Endothelial cell of umbilical vein (primary cell): ENCODE measurements around the gene SHISA9. TPM values are rescaled to one million over a fixed set of nuclear protein-coding genes. Genes with fewer than 3 reads are reported as not detected.

ENCODE experiments used
- BruUV-seq: library from RNA; stranded (reverse); fragments of 400-500 nt; replicated peaks from 2 replicates; lab custom pipeline; 2021; lab: Mats Ljungman, UMichigan
- CTCF ChIA-PET: fragments of 300-600, 350-600 bp; sonication (Branson Sonifier 250); formaldehyde crosslinking; loops from one replicate; lab custom pipeline; 2021; ENCODE audit warnings: antibody characterized with exemption, inconsistent platforms; lab: Charles Lee
- POLR2A ChIA-PET: fragments of 300-600, 350-600 bp; sonication (Branson Sonifier 250); formaldehyde crosslinking; loops from one replicate; lab custom pipeline; 2021; ENCODE audit warnings: antibody characterized with exemption, inconsistent platforms; lab: Charles Lee
- DNase-seq: peaks from one replicate; pipeline ENCODE4 v3.0.0-alpha.2; 2011; ENCODE audit warnings: low read depth, low spot score
- FAIRE-seq: peaks from 2 replicates; lab custom pipeline; 2011; peaks lifted over from hg19 to GRCh38; lab: Jason Lieb, UNC
- H2AFZ ChIP-seq: 2 replicates; pipeline ENCODE4 v1.6.0; 2012; ENCODE audit warnings: low read depth, low read length, control low read depth, inconsistent platforms
- H3K27ac ChIP-seq: 2 replicates; pipeline ENCODE4 v1.5.1; 2011; ENCODE audit warnings: low read depth, mild to moderate bottlenecking, control low read depth, low read length, moderate library complexity; ENCODE audit not compliant: insufficient read depth
- H3K27me3 ChIP-seq, 2 experiments: 2 replicates each; pipeline versions ENCODE4 v1.6.0 to v1.6.1; 2011; ENCODE audit warnings: low read length in 2 of 2, mixed read lengths in 1 of 2; ENCODE audit not compliant: control insufficient read depth in 2 of 2, insufficient read depth in 2 of 2
- H3K36me3 ChIP-seq, 2 experiments: 2 replicates in 1 of 2; 3 replicates in 1 of 2; pipeline ENCODE4 v1.5.1; 2011; ENCODE audit warnings: low read length in 2 of 2, mild to moderate bottlenecking in 1 of 2, moderate library complexity in 1 of 2; ENCODE audit not compliant: control insufficient read depth in 2 of 2, insufficient read depth in 2 of 2; ENCODE audit errors: extremely low read depth in 1 of 2
- H3K4me1 ChIP-seq: 3 replicates; pipeline ENCODE4 v1.5.1; 2011; ENCODE audit warnings: mild to moderate bottlenecking, low read length; ENCODE audit not compliant: control insufficient read depth, insufficient read depth; ENCODE audit errors: extremely low read depth
- H3K4me2 ChIP-seq: 2 replicates; pipeline ENCODE4 v1.6.1; 2011; ENCODE audit warnings: low read length, control low read depth, mixed read lengths; ENCODE audit not compliant: insufficient read depth
- H3K4me3 ChIP-seq, 3 experiments: fragments of 200-600 bp in 1 of 3; sonication (generic), shearing (Covaris generic) in 1 of 3; replicated peaks in 1 of 3; 2 replicates each; pipeline ENCODE4 v1.5.1; 2011 to 2016; ENCODE audit warnings: control low read depth in 3 of 3, low read length in 3 of 3, mild to moderate bottlenecking in 2 of 3, inconsistent platforms in 1 of 3, low read depth in 1 of 3, moderate library complexity in 1 of 3; ENCODE audit not compliant: insufficient read depth in 1 of 3
- H3K79me2 ChIP-seq: 2 replicates; pipeline ENCODE4 v1.6.0; 2012; ENCODE audit warnings: low read length, inconsistent platforms; ENCODE audit not compliant: control insufficient read depth, insufficient read depth
- H3K9ac ChIP-seq: replicated peaks from 2 replicates; pipeline ENCODE3; 2011; ENCODE audit warnings: low read length, control low read depth; ENCODE audit not compliant: insufficient read depth; ENCODE audit errors: extremely low read depth
- H3K9me1 ChIP-seq: replicated peaks from 3 replicates; pipeline ENCODE4 v1.6.0; 2011; ENCODE audit warnings: mild to moderate bottlenecking, low read length; ENCODE audit not compliant: control insufficient read depth, insufficient read depth; ENCODE audit errors: extremely low read depth
- H3K9me3 ChIP-seq: replicated peaks from 2 replicates; pipeline ENCODE4 v1.5.1; 2012; ENCODE audit warnings: low read length, inconsistent platforms; ENCODE audit not compliant: control insufficient read depth, insufficient read depth
- H4K20me1 ChIP-seq: replicated peaks from 2 replicates; pipeline ENCODE3; 2011; ENCODE audit warnings: mild to moderate bottlenecking, low read length; ENCODE audit not compliant: control insufficient read depth, insufficient read depth; ENCODE audit errors: extremely low read depth
- CTCF ChIP-seq, 2 donors: IDR thresholded peaks; 1 replicate in 1 of 2; 2 replicates in 1 of 2; pipeline ENCODE4 v1.5.1; 2011; ENCODE audit warnings: low read length in 2 of 2, mild to moderate bottlenecking in 2 of 2, moderate library complexity in 2 of 2, control low read depth in 1 of 2, inconsistent platforms in 1 of 2, low read depth in 1 of 2; ENCODE audit not compliant: insufficient read depth in 1 of 2; ENCODE audit errors: extremely low read depth in 1 of 2
- EZH2 ChIP-seq: IDR thresholded peaks from 2 replicates; pipeline ENCODE4 v1.6.1; 2012; ENCODE audit warnings: borderline replicate concordance, low read depth, mild to moderate bottlenecking, moderate library complexity, low read length, inconsistent platforms; ENCODE audit not compliant: severe bottlenecking
- FOS ChIP-seq: IDR thresholded peaks from 2 replicates; pipeline ENCODE4 v1.6.1; 2011; ENCODE audit warnings: mild to moderate bottlenecking, low read length, moderate library complexity, borderline replicate concordance; ENCODE audit not compliant: insufficient read depth
- GATA2 ChIP-seq: IDR thresholded peaks from 2 replicates; pipeline ENCODE4 v1.7.0; 2011; ENCODE audit warnings: low read depth, mild to moderate bottlenecking, moderate library complexity, mixed read lengths, low read length; ENCODE audit not compliant: insufficient read length, insufficient read depth
- JUN ChIP-seq: IDR thresholded peaks from 2 replicates; pipeline ENCODE4 v1.6.1; 2011; ENCODE audit warnings: borderline replicate concordance, low read depth; ENCODE audit not compliant: insufficient read length, insufficient read depth
- MAX ChIP-seq: IDR thresholded peaks from 2 replicates; pipeline ENCODE4 v1.6.1; 2011; ENCODE audit not compliant: insufficient read depth, insufficient read length
- MYC ChIP-seq: IDR thresholded peaks from one replicate; pipeline ENCODE4 v1.6.1; 2011; ENCODE audit warnings: mild to moderate bottlenecking, low read depth, low read length
- POLR2AphosphoS5 ChIP-seq: IDR thresholded peaks from 2 replicates; pipeline ENCODE4 v1.6.1; 2012; ENCODE audit warnings: low read depth, mild to moderate bottlenecking, control low read depth, low read length, moderate library complexity; ENCODE audit not compliant: insufficient read depth
- dilution Hi-C: fragments of 300-500 bp; cut with MboI; formaldehyde crosslinking; loops from one replicate; pipeline ENCODE4 v1.15.0; 2019; ENCODE audit warnings: low sequenced_read_pairs; ENCODE audit not compliant: extremely low pct_ligation_motif_present
- intact Hi-C: fragments of 100-400 bp; cut with micrococcal nuclease; formaldehyde crosslinking; loops from one replicate; pipeline ENCODE4 v1.10.0; 2022
- polyA plus RNA-seq, 4 experiments: library from polyadenylated mRNA; depleted of rRNA in 3 of 4; stranded (reverse) in 3 of 4; unstranded in 1 of 4; fragments of >200 nt; gene quantifications; 2 replicates each; pipeline versions ENCODE4 v1.2.1 to v1.2.3, GENCODE V29; 2011 to 2012; ENCODE audit warnings: missing spikeins in 1 of 4
- total RNA-seq: library from RNA; stranded (reverse); gene quantifications from 2 replicates; pipeline ENCODE4 v1.2.3, GENCODE V29; 2021

Gene SHISA9
- total and polyA plus RNA-seq, 2 donors (not counting 3 experiments of a cell fraction or from before 2014, with no cell fraction given) = not detected

- H3K9me3 ChIP-seq = peaks cover 5% of the 10 kb centered on the region
- dilution Hi-C loops = no loop called here
- POLR2A ChIA-PET = no interaction called here
Observed at GRCh38 chr16:13060932-13061331, 159.5 kb downstream of the SHISA9 start.

More at GRCh38 chr16:13060932-13061331, 159.5 kb downstream of the SHISA9 start:
- no peak for TF ChIP-seq POLR2AphosphoS5
- TF ChIP-seq MYC = no peak
- no peak for TF ChIP-seq CTCF (IDR thresholded peaks at IDR 0.05; ENCODE audit: extremely low read depth in 1 of 2, insufficient read depth in 1 of 2, low read depth in 1 of 2, low read length in 2 of 2)
- no peak for TF ChIP-seq JUN
- no peak for TF ChIP-seq GATA2
- no peak for TF ChIP-seq MAX
- no peak for TF ChIP-seq EZH2
- TF ChIP-seq FOS = no peak
- no peak overlapping the region for H3K9ac ChIP-seq
- FAIRE-seq = no peak
- no peak overlapping the region for H3K4me2 ChIP-seq
- CTCF ChIA-PET = no interaction called here
- no peak overlapping the region for H3K27ac ChIP-seq
- no peaks in the 10 kb centered on the region for H3K4me1 ChIP-seq
- intact Hi-C loops = no loop called here
- no peak overlapping the region for H3K4me3 ChIP-seq
- no peaks in the 10 kb centered on the region for H3K79me2 ChIP-seq
- no peaks in the 10 kb centered on the region for H3K9me1 ChIP-seq
- no peaks in the 10 kb centered on the region for H3K27me3 ChIP-seq
- H4K20me1 ChIP-seq = no peaks in the 10 kb centered on the region
- BruUV-seq = no TSS peak
- no peak for DNase-seq
- H3K36me3 ChIP-seq = no peaks in the 10 kb centered on the region
- no peak overlapping the region for H2AFZ ChIP-seq
